ENCODE data around the gene SLC39A11.

- TF ChIP-seq EZH2 (IDR thresholded peaks at IDR 0.05; ENCODE audit: insufficient read depth, poor library complexity, severe bottlenecking) (no peak), EZH2phosphoT487 (IDR thresholded peaks at IDR 0.05; ENCODE audit: insufficient read depth, low read depth) (no peak)
Measured at GRCh38 chr17:72887917-72888316, 204.6 kb downstream of the SLC39A11 start.

Measured in GM23248 (cell line).